ENCODE data around the gene TBC1D2.

GRCh38 chr9:98284754-98285153 is 29.3 kb upstream of the TBC1D2 start:
- no peak for TF ChIP-seq POLR2A (IDR thresholded peaks at IDR 0.05)
- TF ChIP-seq, protein P1, sequence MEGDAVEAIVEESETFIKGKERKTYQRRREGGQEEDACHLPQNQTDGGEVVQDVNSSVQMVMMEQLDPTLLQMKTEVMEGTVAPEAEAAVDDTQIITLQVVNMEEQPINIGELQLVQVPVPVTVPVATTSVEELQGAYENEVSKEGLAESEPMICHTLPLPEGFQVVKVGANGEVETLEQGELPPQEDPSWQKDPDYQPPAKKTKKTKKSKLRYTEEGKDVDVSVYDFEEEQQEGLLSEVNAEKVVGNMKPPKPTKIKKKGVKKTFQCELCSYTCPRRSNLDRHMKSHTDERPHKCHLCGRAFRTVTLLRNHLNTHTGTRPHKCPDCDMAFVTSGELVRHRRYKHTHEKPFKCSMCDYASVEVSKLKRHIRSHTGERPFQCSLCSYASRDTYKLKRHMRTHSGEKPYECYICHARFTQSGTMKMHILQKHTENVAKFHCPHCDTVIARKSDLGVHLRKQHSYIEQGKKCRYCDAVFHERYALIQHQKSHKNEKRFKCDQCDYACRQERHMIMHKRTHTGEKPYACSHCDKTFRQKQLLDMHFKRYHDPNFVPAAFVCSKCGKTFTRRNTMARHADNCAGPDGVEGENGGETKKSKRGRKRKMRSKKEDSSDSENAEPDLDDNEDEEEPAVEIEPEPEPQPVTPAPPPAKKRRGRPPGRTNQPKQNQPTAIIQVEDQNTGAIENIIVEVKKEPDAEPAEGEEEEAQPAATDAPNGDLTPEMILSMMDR (IDR thresholded peaks at IDR 0.05), result no peak
- no peak for TF ChIP-seq EP300 (IDR thresholded peaks at IDR 0.05)

Measured in gastroesophageal sphincter (tissue), 3 donors.